HCT116 (cell line): ENCODE results near the gene CACNG1.

ENCODE experiments used
- CTCF ChIP-seq, 3 experiments: fragments of 200-600 bp in 1 of 3; sonication (generic) in 1 of 3; IDR thresholded peaks in 2 of 3; conservative IDR thresholded peaks in 1 of 3; 2 replicates each; pipeline ENCODE4 v1.5.1; 2012 to 2017; ENCODE audit warnings: low read depth in 2 of 3, low read length in 2 of 3, antibody characterized with exemption in 1 of 3, borderline replicate concordance in 1 of 3, control low read depth in 1 of 3, mild to moderate bottlenecking in 1 of 3, mixed read lengths in 1 of 3, mixed run types in 1 of 3, moderate library complexity in 1 of 3; ENCODE audit not compliant: insufficient read depth in 1 of 3
- EZH2phosphoT487 ChIP-seq: fragments of 200-600 bp; IDR thresholded peaks from 2 replicates; pipeline ENCODE4 v1.6.1; 2018; ENCODE audit warnings: antibody characterized with exemption, borderline replicate concordance

DNA sequence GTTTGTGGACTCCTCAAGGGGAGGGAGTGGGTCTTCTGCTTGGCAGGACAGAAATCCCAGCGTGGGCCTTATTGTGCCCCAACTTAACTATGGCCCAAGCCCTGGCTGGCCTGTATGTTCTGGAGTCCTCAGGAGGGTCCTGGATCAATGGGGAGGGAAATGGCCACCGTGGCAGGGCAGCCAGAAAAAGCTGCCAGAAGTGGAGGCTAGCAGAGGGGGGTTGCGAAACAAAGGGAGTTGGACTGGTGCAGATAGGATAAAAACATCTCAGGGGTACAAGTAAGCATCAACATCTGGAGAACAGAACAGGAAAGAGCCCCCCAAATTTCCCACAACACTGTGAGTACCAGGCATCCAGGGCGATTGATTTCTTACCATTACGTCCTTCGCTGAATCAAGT lies 3.7 kb upstream of the CACNG1 start:
- TF ChIP-seq CTCF (IDR thresholded peaks at IDR 0.05 in 2 of 3, conservative IDR thresholded peaks at IDR 0.05 in 1 of 3; ENCODE audit: borderline replicate concordance in 1 of 3, insufficient read depth in 1 of 3, low read depth in 2 of 3, low read length in 2 of 3) (no peak), EZH2phosphoT487 (no peak)
